HG03060 (cell line): ENCODE measurements around the gene ACTR2.
"Not testable (repeated sequence)": the region's sequence is repeated elsewhere in the genome, so short reads cannot be mapped to it uniquely, and the experiment has no call there.

Source experiments
- ATAC-seq: cut with Tn5 transposase; IDR thresholded peaks from one replicate; pipeline ENCODE4 v1.9.1; 2021; ENCODE audit warnings: low read depth, moderate number of reproducible peaks; ENCODE audit not compliant: unreplicated experiment

Gene ACTR2

DNA sequence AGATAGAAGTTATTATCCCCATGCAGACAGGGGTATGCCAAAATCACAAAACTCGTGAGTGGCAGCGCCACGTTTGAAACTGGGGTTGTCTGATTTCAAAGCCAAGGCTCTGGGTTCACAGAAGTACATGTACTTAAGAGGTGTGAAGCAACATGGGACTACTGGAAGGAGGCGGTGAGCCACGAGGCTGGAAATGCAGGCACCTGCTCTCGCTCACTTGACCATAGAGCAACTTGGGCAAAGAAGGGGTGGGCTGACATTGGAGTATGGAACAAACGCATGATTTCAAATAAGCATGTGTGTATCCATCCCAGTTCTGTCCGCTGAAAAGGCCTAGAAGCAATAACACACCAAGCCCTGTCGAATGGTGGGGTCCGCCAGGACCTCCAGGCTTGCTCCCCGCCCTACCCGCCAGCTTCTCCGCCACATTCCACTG is 593 bp upstream of the ACTR2 start:
- peak; percentile 4 for ATAC-seq

DNA sequence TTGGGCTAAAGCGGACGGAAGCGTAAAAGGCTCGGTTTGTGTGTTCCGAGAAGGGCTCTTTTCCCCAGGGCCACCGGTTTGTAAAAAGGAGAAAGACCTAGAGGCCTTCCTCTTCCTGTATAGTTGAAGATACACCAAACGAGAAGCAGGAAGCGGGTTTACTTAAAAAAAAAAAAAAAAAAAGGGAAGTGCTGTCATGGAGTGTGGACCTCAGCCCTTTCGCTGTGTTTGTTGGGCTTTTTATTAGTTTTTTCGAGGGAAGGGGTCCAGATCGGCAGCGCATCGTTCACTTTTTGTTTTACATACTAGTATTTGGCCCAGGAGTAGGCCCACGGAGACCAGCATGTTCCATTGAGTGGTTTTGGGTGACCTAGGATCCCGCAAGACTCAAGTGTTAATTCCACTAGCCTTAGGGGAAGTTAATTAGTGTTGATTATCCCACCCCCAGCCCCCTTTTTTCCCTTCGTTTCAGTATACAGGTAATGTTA is 676 bp downstream of the ACTR2 start:
- ATAC-seq = peak; percentile 30

DNA sequence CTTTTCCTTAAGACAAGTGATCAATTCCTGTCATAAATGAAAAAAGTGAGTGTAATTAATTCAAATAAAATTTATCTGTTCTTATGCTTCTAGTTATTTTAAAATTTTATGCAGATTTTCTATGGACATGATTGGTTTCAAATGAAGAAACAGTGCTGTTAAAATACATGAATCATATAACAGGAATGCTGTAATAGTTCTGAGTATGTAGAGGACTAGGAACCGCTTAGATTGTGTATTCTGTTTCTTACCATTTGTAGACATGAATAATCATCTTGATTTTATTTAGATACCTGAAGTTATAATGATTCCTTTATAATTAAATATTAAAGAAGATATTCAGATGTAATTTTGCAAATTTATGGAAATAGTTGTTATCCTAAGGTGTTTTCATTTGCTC is 3.5 kb downstream of the ACTR2 start:
- ATAC-seq = no peak

- no peak for ATAC-seq
These were observed 4.4 kb downstream of the ACTR2 start for GRCh38 chr2:65231892-65232477.

DNA sequence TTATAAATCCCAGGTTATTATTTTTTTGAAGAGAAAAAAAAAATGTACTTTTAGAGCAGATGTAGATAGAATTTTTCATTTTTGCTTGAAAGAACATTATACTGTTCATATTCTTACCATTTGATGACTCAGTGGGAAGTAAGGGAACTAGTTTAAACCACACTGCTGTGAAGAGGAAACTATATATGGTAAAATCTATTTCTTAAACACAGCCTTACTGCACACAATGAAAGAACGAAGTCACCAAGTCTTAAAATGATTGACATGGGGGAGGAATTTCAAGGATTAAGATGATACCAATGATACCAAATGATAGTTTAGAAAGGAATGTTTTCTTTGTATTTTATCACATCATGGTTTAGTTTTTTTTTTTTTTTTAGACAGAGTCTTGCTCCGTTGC is 5.0 kb downstream of the ACTR2 start:
- ATAC-seq = peak; percentile 39

DNA sequence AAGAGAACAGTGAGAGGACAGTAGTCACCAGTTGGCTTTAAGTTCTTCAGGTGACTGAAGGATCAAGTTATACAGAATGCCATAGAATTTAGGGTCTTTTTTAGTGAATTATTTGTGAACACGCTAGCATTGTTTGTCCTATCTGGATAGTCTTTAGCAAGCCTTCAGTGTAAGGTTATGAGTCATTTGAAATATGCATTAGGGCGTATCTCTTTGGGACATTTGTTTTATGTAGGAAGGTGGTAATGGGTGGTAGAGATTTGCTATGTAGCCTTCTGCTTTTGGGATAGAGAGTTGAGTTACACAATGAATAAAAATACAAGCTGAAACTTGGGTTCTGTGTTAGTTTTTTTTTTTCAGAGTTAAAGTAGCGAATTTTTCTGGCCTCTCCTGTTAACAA is 13.0 kb downstream of the ACTR2 start:
- ATAC-seq = no peak

DNA sequence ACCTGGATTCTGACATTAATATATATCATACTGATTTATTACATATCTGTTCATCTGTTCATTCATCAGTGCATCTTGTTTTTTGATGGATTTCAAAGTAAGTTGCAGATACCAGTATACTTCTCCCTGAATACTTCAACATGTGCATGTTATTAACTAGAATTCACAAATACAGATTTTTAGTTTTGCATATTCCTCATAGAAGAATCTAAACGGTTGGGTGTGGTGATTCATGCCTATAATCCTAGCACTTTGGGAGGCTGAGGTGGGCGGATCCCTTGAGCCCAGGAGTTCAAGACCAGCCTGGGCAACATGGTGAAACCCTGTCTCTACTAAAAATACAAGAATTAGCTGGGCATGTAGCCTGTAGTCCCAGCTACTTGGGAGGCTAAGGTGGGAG is 16.8 kb downstream of the ACTR2 start:
- ATAC-seq = not testable (repeated sequence)

DNA sequence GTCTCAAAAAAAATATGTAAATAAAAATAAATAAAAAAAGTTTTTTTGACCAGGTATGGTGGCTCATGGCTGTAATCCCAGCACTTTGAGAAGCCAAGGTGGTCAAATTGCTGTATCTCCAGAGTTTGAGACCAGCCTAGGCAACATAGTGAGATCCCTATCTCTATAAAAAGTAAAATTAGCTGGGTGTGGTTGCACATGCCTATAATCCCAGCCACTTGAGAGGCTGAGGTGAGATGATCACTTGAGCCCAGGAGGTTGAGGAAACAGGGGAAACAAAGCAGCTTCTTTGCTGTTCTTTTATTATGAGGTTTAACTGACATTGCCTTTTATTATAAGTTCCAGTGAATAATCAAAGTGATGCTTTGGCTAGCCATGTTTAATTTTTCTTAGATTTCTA is 25.0 kb downstream of the ACTR2 start:
- ATAC-seq = no peak

- no peak for ATAC-seq
These were observed 27.7 kb downstream of the ACTR2 start for GRCh38 chr2:65255356-65255755.

- no peak for ATAC-seq
These were observed 28.4 kb downstream of the ACTR2 start for GRCh38 chr2:65256054-65256453.

- not testable (repeated sequence) for ATAC-seq
These were observed 30.2 kb downstream of the ACTR2 start for GRCh38 chr2:65257866-65258265.

GRCh38 chr2:65261676-65262075 is 34.0 kb downstream of the ACTR2 start:
- no peak for ATAC-seq

- ATAC-seq = no peak
These were observed 35.6 kb downstream of the ACTR2 start for GRCh38 chr2:65263262-65263661.

- ATAC-seq = no peak
These were observed 36.4 kb downstream of the ACTR2 start for GRCh38 chr2:65263986-65264385.

DNA sequence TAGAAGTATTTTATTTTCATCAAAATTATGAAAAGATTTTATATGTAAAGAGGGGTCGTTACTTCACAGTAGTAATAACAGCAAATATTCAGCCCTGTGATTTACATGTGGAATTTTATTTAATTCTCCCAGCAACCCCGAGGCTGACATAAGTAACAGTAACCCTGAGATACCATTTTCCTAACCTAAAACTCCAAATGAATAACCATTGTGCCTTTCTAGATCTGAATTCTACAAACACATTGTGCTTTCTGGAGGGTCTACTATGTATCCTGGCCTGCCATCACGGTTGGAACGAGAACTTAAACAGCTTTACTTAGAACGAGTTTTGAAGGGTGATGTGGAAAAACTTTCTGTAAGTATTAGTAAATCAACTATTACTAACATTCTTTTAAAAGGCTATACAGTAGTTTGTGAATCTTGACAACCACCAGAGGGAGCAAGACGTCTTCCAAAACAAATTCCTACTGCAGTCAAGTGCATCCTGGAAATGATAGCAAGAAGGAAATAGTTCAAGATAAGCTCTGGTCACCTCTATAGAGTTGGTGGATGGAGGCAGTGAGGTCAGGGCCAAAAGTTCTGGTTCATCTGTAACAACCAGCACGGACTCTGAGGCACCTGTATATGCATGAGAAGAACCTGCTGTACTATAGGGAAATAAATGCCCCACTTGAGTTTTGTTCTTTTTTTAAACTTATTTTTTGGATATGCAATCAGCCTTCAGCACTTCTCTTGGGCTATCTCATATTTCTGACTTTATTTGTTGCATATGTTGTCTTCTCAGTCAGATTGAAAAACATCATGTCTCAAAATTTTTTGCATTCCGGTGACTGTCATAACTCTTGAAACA is 37.4 kb downstream of the ACTR2 start:
- ATAC-seq = no peak

DNA sequence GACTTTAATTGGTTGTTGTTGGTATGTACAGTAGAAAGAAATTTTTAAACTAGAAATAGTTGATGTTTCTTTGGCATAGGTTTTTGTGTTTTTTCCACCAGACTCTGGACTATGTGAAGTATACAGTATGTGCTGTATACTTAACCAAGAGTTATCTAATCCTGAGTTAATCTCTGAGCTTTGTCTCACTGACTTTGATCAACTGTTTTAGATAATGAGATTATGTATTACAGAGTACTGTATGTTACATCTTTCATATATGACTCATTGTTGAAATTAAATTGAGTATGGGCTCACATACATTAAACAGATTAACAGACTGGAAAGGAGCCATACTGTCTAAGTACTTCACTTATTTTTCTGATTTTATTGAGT is 38.0 kb downstream of the ACTR2 start:
- no peak for ATAC-seq

DNA sequence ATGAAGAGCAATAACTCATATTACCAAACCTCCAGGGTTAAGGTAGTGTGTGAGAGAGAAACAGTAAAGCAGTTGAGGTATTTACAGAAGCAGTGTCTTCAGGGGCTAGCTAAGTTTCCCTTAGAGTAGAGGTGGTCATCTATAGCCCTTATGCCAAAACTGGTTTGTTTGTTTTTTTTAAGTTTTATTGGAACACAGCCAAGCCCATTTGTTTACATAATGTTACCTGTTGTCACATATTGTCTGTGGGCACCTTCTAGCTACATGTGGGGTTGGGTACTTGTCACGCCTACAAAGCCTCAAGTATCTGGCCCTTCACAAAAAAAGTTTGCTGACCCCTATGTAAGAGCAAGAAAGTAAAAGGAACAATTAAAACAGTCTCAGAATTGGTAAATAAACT is 39.4 kb downstream of the ACTR2 start:
- ATAC-seq = no peak

GRCh38 chr2:65268957-65269356 is 41.3 kb downstream of the ACTR2 start:
- no peak for ATAC-seq

DNA sequence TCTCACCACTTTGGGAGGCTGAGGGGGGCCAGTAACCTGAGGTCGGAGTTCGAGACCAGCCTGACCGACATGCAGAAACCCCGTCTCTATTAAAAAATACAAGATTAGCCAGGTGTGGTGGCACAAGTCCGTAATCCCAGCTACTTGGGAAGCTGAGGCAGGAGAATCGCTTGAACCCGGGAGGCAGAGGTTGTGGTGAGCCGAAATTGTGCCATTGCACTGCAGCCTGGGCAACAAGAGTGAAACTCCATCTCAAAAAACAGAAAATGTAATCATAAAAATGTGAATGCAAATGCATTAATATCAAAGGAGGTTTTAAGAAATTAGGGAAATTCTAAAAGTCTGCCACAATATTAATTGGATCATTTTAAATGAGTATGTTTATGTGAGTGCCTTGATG is 45.7 kb downstream of the ACTR2 start:
- ATAC-seq = no peak

GRCh38 chr2:65275141-65275915 is 47.7 kb downstream of the ACTR2 start:
- ATAC-seq = no peak

DNA sequence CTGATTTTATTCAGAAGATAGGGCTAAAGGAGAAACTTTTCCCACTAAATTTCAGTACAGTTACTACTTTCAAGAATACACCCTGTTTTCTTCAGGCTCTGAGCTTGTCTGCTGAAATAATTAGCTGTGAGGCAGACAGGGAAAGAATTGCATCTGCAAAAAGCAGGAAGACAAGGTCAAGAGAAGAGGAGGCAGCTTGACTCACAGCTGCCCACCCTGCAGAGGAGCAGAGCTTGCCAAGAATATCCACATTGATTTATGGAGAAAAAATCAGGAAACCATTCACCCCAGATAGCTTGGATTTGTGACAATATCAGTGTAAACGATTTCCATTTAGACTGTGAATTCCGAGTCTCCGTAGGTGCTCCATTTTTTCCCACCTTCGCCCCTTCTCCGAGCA is 49.0 kb downstream of the ACTR2 start:
- no peak for ATAC-seq
